ENCODE results near the gene DIABLO. TPM values are rescaled to one million over a fixed set of nuclear protein-coding genes. Genes with fewer than 3 reads are reported as not detected.
"Not testable (repeated sequence)": the region's sequence is repeated elsewhere in the genome, so short reads cannot be mapped to it uniquely, and the experiment has no call there.

The DIABLO gene
- polyA plus RNA-seq, 1 of the 3 experiments (the other 2 are of a cell fraction) = 78.9 TPM

DNA sequence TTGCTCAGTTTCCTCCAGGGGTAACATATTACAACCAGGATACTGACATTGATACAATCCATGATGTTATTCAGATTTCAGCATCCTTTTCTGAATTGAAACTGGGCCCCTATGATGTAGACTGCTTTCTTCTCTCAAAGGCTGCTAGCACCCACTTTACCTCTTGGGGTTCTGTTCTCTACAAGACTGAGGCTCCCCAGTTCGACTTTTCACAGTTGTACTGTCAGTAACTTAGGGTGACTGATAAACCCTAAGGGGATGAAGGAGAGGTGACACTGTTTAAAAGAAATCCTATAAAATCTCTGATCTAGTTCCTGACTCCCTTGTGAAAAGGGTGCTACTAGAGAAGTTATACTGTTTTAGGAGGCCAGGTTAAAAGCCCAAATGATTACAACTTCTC lies 39.6 kb upstream of the DIABLO start:
- Histone ChIP-seq H3K27me3 (ENCODE audit: insufficient read depth) (no peaks in the 10 kb centered on the region), H3K9me3 (no peaks in the 10 kb centered on the region), H3K4me3 (ENCODE audit: low read depth in 2 of 2, low read length in 1 of 2) (peak overlapping the region; percentile 84 to 86), H3K27ac (ENCODE audit: low read depth in 2 of 2, low read length in 1 of 2) (peak overlapping the region; percentile 86 to 89; a peak in 3 of 4 replicates), H3K9me2 (no peaks in the 10 kb centered on the region), H2AFZ (ENCODE audit: low read depth) (peak overlapping the region; percentile 88), H3K4me2 (peak overlapping the region; percentile 87), H3K79me2 (ENCODE audit: insufficient read depth) (peaks cover 26% of the 10 kb centered on the region; the same call in 1 of the 2 replicates), H4K20me1 (ENCODE audit: insufficient read depth) (no peaks in the 10 kb centered on the region), H3K4me1 (ENCODE audit: control insufficient read depth in 1 of 2, insufficient read depth in 2 of 2, low read depth in 1 of 2, low read length in 1 of 2) (peaks cover 0 to 4% of the 10 kb centered on the region in 2 experiments; a peak in 1 of 4 replicates), H3F3A (replicated peaks; ENCODE audit: insufficient read depth) (peaks cover 21% of the 10 kb centered on the region), H3K36me3 (replicated peaks in 1 of 2; ENCODE audit: control insufficient read depth in 1 of 2, insufficient read depth in 2 of 2, low read length in 1 of 2) (peaks cover 23% of the 10 kb centered on the region in 2 experiments), H3K9ac (peak overlapping the region; percentile 91)
- DNase-seq = no peak
- POLR2A ChIA-PET = interaction anchor here (1.0 to 1.3 kb wide), 2 partner anchors 22 to 37 kb away, joined by 3 to 7 read pairs; no protein-coding TSS in a partner anchor
- CTCF ChIA-PET = interaction anchor here (0.9 to 1.3 kb wide), 2 partner anchors 26 to 39 kb away, joined by 3 to 4 read pairs; partner anchors contain the start of gene DIABLO
- TF ChIP-seq FOXM1 (IDR thresholded peaks at IDR 0.05; ENCODE audit: low read depth) (no peak), ZBTB33 (IDR thresholded peaks at IDR 0.05; ENCODE audit: borderline replicate concordance, low read depth) (no peak), RCOR1 (IDR thresholded peaks at IDR 0.05; ENCODE audit: low read length) (no peak), JUND (IDR thresholded peaks at IDR 0.05) (no peak), EP300 (IDR thresholded peaks at IDR 0.05; ENCODE audit: borderline replicate concordance in 1 of 2, low read depth in 1 of 2, low read length in 1 of 2) (no peak), TEAD4 (IDR thresholded peaks at IDR 0.05; ENCODE audit: borderline replicate concordance, insufficient read depth) (no peak)
- TF ChIP-seq, protein P1, sequence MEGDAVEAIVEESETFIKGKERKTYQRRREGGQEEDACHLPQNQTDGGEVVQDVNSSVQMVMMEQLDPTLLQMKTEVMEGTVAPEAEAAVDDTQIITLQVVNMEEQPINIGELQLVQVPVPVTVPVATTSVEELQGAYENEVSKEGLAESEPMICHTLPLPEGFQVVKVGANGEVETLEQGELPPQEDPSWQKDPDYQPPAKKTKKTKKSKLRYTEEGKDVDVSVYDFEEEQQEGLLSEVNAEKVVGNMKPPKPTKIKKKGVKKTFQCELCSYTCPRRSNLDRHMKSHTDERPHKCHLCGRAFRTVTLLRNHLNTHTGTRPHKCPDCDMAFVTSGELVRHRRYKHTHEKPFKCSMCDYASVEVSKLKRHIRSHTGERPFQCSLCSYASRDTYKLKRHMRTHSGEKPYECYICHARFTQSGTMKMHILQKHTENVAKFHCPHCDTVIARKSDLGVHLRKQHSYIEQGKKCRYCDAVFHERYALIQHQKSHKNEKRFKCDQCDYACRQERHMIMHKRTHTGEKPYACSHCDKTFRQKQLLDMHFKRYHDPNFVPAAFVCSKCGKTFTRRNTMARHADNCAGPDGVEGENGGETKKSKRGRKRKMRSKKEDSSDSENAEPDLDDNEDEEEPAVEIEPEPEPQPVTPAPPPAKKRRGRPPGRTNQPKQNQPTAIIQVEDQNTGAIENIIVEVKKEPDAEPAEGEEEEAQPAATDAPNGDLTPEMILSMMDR (IDR thresholded peaks at IDR 0.05) = no peak
- TF ChIP-seq, protein P2, sequence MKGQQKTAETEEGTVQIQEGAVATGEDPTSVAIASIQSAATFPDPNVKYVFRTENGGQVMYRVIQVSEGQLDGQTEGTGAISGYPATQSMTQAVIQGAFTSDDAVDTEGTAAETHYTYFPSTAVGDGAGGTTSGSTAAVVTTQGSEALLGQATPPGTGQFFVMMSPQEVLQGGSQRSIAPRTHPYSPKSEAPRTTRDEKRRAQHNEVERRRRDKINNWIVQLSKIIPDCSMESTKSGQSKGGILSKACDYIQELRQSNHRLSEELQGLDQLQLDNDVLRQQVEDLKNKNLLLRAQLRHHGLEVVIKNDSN (IDR thresholded peaks at IDR 0.05; ENCODE audit: borderline replicate concordance, low read depth) = no peak
- 0% methylated on average over 1 of the region's 1 CpG for WGBS (ENCODE audit: low lambda C conversion rate)

- not testable (repeated sequence) for H3K9me3 ChIP-seq; H3K27me3 ChIP-seq (ENCODE audit: insufficient read depth); H3K4me3 ChIP-seq (ENCODE audit: low read depth in 2 of 2, low read length in 1 of 2); H2AFZ ChIP-seq (ENCODE audit: low read depth); H3K4me1 ChIP-seq (ENCODE audit: control insufficient read depth in 1 of 2, insufficient read depth in 2 of 2, low read depth in 1 of 2, low read length in 1 of 2); H3K9ac ChIP-seq; H3K4me2 ChIP-seq; H3K27ac ChIP-seq (ENCODE audit: low read depth in 2 of 2, low read length in 1 of 2); DNase-seq; H4K20me1 ChIP-seq (ENCODE audit: insufficient read depth); H3K9me2 ChIP-seq
- WGBS (ENCODE audit: low lambda C conversion rate) = 91% methylated on average over 14 of the region's 14 CpGs
- Histone ChIP-seq H3K79me2 (ENCODE audit: insufficient read depth) (peaks cover 23% of the 10 kb centered on the region; the same call in 1 of the 2 replicates), H3K36me3 (replicated peaks in 1 of 2; ENCODE audit: control insufficient read depth in 1 of 2, insufficient read depth in 2 of 2, low read length in 1 of 2) (peaks cover 35 to 54% of the 10 kb centered on the region in 2 experiments), H3F3A (replicated peaks; ENCODE audit: insufficient read depth) (peaks cover 11% of the 10 kb centered on the region)
- POLR2A ChIA-PET = interaction anchor here (0.6 kb wide), 1 partner anchor 22 kb away, joined by 3 read pairs; no protein-coding TSS in a partner anchor
- CTCF ChIA-PET = interaction anchor here (0.7 to 1.8 kb wide), 2 partner anchors 18 to 102 kb away, joined by 3 read pairs; no protein-coding TSS in a partner anchor
Measured at GRCh38 chr12:122260735-122261134, 34.9 kb upstream of the DIABLO start.

DNA sequence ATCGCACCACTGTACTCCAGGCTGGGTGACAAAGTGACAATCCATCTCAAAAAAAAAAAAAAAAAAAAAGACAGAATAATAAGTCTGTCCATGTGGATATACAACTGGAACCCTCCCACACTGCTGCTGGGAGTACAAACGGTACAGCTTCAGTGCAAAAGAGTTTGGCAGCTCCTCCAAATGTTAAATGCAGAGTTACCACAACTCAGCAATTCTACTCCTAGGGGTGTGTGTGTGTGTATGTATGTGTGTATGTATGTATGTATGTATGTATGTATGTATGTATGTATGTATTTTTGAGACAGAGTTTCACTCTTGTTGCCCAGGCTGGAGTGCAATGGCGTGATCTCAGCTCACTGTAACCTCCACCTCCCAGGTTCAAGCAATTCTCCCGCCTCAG lies 33.1 kb upstream of the DIABLO start:
- CTCF ChIA-PET = interaction anchor here (1.5 kb wide), 1 partner anchor 97 kb away, joined by 5 read pairs; no protein-coding TSS in a partner anchor
- H3K9me2 ChIP-seq = not testable (repeated sequence)

DNA sequence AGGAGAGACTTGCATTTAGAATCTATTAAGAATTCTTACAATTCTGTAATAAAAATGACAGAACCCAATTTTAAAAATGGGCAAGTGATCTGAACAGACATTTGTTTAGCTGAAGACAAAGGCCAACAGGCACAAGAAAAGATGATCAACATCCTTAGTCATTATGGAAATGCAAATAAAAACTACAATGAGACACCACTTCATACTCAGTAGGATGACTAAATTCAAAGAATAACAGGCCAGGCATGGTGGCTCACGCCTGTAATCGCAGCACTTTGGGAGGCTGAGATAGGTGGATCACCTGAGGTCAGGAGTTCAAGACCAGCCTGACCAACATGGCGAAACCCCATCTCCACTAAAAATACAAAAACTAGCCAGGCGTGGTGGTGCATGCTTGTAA lies 32.6 kb upstream of the DIABLO start:
- H3K36me3 ChIP-seq (replicated peaks in 1 of 2; ENCODE audit: control insufficient read depth in 1 of 2, insufficient read depth in 2 of 2, low read length in 1 of 2) = peaks cover 33 to 46% of the 10 kb centered on the region in 2 experiments
- not testable (repeated sequence) for H3K9ac ChIP-seq; H3K9me2 ChIP-seq; H4K20me1 ChIP-seq (ENCODE audit: insufficient read depth); H3K9me3 ChIP-seq; H3K4me1 ChIP-seq (ENCODE audit: control insufficient read depth in 1 of 2, insufficient read depth in 2 of 2, low read depth in 1 of 2, low read length in 1 of 2); H3F3A ChIP-seq (replicated peaks; ENCODE audit: insufficient read depth); H3K4me2 ChIP-seq; DNase-seq; H3K27ac ChIP-seq (ENCODE audit: low read depth in 2 of 2, low read length in 1 of 2); H2AFZ ChIP-seq (ENCODE audit: low read depth); H3K27me3 ChIP-seq (ENCODE audit: insufficient read depth); H3K4me3 ChIP-seq (ENCODE audit: low read depth in 2 of 2, low read length in 1 of 2)
- WGBS (ENCODE audit: low lambda C conversion rate) = 93% methylated on average over 4 of the region's 4 CpGs
- H3K79me2 ChIP-seq (ENCODE audit: insufficient read depth) = peaks cover 19% of the 10 kb centered on the region
- CTCF ChIA-PET = interaction anchor here (1.8 kb wide), 1 partner anchor 14 kb away, joined by 4 read pairs; no protein-coding TSS in a partner anchor
- POLR2A ChIA-PET = interaction anchor here (1.8 kb wide), 1 partner anchor 31 kb away, joined by 5 read pairs; no protein-coding TSS in a partner anchor

More for the DNA sequence above, 33.1 kb upstream of the DIABLO start:
- Histone ChIP-seq H3K79me2 (ENCODE audit: insufficient read depth) (peaks cover 15% of the 10 kb centered on the region), H3K36me3 (replicated peaks in 1 of 2; ENCODE audit: control insufficient read depth in 1 of 2, insufficient read depth in 2 of 2, low read length in 1 of 2) (peaks cover 35 to 50% of the 10 kb centered on the region in 2 experiments)
- H2AFZ ChIP-seq (ENCODE audit: low read depth); H3K27me3 ChIP-seq (ENCODE audit: insufficient read depth); H4K20me1 ChIP-seq (ENCODE audit: insufficient read depth); H3K4me2 ChIP-seq; H3K9me3 ChIP-seq; H3K9ac ChIP-seq; POLR2A ChIA-PET; H3F3A ChIP-seq (replicated peaks; ENCODE audit: insufficient read depth); DNase-seq; H3K4me3 ChIP-seq (ENCODE audit: low read depth in 2 of 2, low read length in 1 of 2); H3K4me1 ChIP-seq (ENCODE audit: control insufficient read depth in 1 of 2, insufficient read depth in 2 of 2, low read depth in 1 of 2, low read length in 1 of 2); H3K27ac ChIP-seq (ENCODE audit: low read depth in 2 of 2, low read length in 1 of 2): not testable (repeated sequence)
- 93% methylated on average over 4 of the region's 4 CpGs for WGBS (ENCODE audit: low lambda C conversion rate)
